ENCODE measurements around the gene ABCC5.

ABCC5 gene

DNA sequence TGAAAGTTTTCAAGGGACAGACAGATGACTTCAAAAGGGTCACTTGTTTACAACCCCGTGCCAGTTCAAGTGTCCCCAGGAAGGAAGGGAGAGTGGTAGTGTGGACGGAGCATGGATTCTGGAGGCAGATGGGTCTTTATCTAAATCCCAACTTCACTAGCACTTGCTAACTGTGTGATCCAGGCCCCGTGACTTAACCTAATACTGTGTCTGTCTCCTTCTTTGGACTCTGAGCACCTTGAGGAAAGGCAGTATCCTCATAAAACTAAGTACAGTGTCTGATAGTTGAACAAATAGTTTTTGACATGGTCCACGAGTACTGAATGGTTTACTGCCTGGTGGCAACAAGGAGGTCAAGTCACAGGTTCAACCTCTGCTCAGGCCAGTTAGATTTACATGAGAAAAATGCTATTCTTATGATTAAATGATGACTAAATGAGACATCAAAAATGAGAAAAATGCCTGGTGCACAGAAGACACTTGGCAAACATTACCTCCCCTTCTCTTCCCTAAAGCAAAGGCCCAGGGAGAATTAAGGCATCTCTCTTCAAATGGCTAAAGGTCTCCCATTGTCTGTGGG, 48.9 kb downstream of the ABCC5 start:
- ATAC-seq (no peak), DNase-seq (no peak)
- peaks cover 4% of the 10 kb centered on the region for H3K36me3 Mint-ChIP-seq (ENCODE audit: low read depth)
- H3K9me3 Mint-ChIP-seq = no peaks in the 10 kb centered on the region
- H3K27me3 Mint-ChIP-seq = no peaks in the 10 kb centered on the region
- no peak overlapping the region for H3K4me3 Mint-ChIP-seq
- no peaks in the 10 kb centered on the region for H3K4me1 Mint-ChIP-seq
- no peak overlapping the region for H3K27ac Mint-ChIP-seq

DNA sequence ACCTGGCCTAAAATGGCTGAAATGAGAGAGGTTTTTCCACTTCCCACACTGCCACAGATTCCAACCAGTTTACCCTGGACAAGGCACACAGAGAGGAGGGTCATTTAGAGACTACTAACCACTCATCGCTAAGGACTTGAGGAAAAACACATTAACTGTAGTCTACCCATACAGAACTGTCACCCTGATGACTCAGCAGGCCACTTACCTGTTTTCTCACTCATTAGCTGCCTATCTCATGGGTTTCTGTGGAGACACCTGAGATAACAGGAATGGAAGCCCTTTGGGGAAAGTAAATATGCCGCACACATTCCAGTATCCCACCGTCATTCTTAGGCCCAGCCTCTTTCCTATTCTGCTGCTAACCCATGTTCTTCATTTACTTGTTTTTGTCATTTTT, 50.0 kb downstream of the ABCC5 start:
- no peak overlapping the region for H3K27ac Mint-ChIP-seq
- peaks cover 4% of the 10 kb centered on the region for H3K36me3 Mint-ChIP-seq (ENCODE audit: low read depth)
- no peaks in the 10 kb centered on the region for H3K27me3 Mint-ChIP-seq

DNA sequence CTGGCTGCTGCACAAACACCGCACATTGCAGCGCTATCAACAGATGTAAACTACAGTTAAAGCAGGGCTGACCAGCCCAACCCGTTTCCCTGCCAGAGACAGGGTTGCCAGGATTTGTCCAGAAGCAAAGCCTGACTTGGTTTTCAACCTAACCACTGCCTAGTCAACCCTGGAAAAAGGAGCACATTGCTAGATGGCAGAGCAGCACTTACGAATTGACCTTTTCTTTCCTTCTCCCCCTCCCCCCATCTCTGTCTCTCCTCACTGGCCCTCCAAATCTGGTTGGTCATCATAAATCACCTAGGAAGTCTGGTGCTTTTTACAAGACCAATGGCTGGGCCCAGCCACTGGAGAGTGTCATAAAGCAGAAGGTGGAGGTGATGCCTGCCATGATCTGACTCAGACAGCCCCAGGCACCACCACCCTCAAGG, 51.3 kb downstream of the ABCC5 start:
- Mint-ChIP-seq H3K27ac (no peak overlapping the region), H3K9me3 (no peaks in the 10 kb centered on the region), H3K4me1 (no peaks in the 10 kb centered on the region), H3K36me3 (ENCODE audit: low read depth) (peaks cover 4% of the 10 kb centered on the region), H3K27me3 (no peaks in the 10 kb centered on the region), H3K4me3 (no peak overlapping the region)
- DNase-seq (no peak), ATAC-seq (no peak)

More for the DNA sequence above, 50.0 kb downstream of the ABCC5 start:
- H3K9me3 Mint-ChIP-seq = no peaks in the 10 kb centered on the region
- no peak for DNase-seq
- no peak for ATAC-seq
- H3K4me1 Mint-ChIP-seq = no peaks in the 10 kb centered on the region
- H3K4me3 Mint-ChIP-seq = no peak overlapping the region

DNA sequence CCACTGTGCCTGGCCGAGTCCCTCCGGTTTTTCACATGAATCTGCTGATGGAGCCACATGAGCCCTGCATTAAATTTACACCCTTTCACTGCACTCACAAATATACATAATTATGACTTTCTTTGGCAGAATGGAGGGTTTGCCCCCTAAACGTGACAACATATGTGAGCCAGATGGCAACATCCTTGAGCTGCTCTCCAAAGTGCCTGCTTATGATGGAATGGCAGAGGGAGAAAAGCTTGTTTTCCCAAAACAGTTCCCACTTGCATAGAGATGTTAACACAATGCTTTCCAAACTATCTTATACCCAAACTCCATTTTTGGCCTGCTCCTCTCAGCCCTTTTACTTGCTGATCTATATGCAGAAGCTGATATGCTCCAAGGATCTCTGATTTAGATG, 54.9 kb downstream of the ABCC5 start:
- H3K36me3 Mint-ChIP-seq (ENCODE audit: low read depth) = peaks cover 7% of the 10 kb centered on the region
- no peak for ATAC-seq
- no peak overlapping the region for H3K27ac Mint-ChIP-seq

DNA sequence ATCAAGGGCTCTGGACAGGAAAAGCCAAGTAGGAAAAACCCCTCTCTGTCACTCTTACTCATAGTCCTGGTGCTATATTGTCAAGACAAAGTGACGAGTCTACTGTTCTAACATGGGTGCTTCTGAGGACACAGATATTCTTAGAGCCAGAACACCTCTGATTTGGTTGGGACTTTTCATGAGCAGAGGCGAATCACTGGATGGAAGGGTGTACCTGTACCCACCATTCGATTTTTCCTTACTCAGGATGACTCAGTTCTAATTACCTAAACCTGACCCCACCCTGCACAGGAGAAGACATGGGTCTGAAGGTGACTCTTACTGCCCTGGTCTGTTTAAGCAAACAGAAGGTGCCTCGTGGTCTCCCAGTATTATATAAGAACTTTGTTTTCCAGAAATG, 58.5 kb downstream of the ABCC5 start:
- no peak for ATAC-seq
- no peak for DNase-seq
- H3K4me1 Mint-ChIP-seq = peaks cover 2% of the 10 kb centered on the region
- no peak overlapping the region for H3K4me3 Mint-ChIP-seq
- no peak overlapping the region for H3K27ac Mint-ChIP-seq
- no peaks in the 10 kb centered on the region for H3K9me3 Mint-ChIP-seq
- no peaks in the 10 kb centered on the region for H3K27me3 Mint-ChIP-seq
- peaks cover 7% of the 10 kb centered on the region for H3K36me3 Mint-ChIP-seq (ENCODE audit: low read depth)

More for the DNA sequence above, 54.9 kb downstream of the ABCC5 start:
- Mint-ChIP-seq H3K4me3 (no peak overlapping the region), H3K4me1 (peaks cover 2% of the 10 kb centered on the region), H3K27me3 (no peaks in the 10 kb centered on the region), H3K9me3 (no peaks in the 10 kb centered on the region)
- no peak for DNase-seq

DNA sequence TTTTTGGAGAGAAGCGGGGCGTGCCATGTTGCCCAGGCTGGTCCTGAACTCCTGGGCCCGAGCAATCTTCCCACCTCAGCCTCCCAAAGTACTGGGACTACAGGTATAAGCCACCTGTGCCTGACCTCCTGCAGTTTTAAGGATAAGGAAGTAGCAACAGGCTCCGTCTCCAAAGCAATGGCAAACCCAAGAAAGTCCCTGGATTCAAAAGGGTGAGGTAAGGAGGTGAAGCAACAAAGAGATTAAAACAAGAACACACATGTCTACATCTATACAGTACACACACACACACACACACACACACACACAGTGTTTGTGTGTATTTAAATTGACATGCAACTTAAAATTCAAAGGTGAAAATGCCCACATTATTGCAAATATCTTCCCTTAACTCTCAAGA, 58.9 kb downstream of the ABCC5 start:
- no peak overlapping the region for H3K4me3 Mint-ChIP-seq
- H3K27ac Mint-ChIP-seq = no peak overlapping the region
- ATAC-seq (no peak), DNase-seq (no peak)
- H3K4me1 Mint-ChIP-seq = peaks cover 2% of the 10 kb centered on the region
- no peaks in the 10 kb centered on the region for H3K27me3 Mint-ChIP-seq
- no peaks in the 10 kb centered on the region for H3K9me3 Mint-ChIP-seq
- H3K36me3 Mint-ChIP-seq (ENCODE audit: low read depth) = peaks cover 7% of the 10 kb centered on the region

DNA sequence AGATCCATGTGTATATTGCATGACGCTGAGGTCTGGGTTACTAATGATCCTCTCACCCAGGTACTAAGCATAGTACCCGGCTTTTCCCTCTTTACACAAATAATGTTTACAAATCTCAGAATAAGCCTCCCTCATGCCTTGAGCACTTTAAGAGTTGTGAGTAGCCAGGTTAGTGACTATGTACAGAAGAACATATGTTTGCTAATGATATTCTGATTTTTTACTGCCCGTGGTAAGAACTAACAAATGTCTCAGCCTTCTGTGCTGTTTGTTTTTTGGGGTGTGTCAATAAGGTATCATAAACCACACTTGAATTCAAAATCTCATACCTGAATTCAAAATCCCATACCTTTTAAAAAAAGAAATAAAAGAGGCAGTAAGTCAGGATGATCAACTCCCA, 59.5 kb downstream of the ABCC5 start:
- H3K27ac Mint-ChIP-seq = peak overlapping the region; percentile 7
- peaks cover 2% of the 10 kb centered on the region for H3K4me1 Mint-ChIP-seq
- ATAC-seq = no peak

DNA sequence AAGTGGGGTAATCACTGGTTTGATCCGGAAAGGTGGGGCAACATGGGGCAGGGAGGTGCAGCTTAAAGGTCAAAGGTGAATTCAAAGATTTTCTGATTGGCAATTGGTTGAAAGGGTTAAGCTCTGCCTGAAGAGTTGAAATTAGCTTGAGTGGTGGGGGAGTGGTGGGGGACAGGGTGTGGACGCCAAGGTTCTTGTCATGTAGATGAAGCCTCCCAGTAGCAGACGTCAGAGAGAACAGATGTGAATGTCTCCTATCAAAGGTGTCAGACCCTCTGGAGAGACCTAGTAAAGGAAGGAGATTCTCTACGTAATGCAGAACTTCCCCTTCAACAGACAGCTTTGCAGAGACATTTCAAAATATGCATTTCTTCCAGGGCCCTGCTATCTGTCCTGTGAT, 62.8 kb downstream of the ABCC5 start:
- Mint-ChIP-seq H3K4me1 (peaks cover 2% of the 10 kb centered on the region), H3K4me3 (no peak overlapping the region), H3K27ac (no peak overlapping the region), H3K27me3 (no peaks in the 10 kb centered on the region), H3K9me3 (no peaks in the 10 kb centered on the region), H3K36me3 (ENCODE audit: low read depth) (peaks cover 7% of the 10 kb centered on the region)
- DNase-seq = no peak
- no peak for ATAC-seq

More for the DNA sequence above, 59.5 kb downstream of the ABCC5 start:
- Mint-ChIP-seq H3K27me3 (no peaks in the 10 kb centered on the region), H3K9me3 (no peaks in the 10 kb centered on the region), H3K4me3 (no peak overlapping the region), H3K36me3 (ENCODE audit: low read depth) (peaks cover 7% of the 10 kb centered on the region)
- DNase-seq = no peak

DNA sequence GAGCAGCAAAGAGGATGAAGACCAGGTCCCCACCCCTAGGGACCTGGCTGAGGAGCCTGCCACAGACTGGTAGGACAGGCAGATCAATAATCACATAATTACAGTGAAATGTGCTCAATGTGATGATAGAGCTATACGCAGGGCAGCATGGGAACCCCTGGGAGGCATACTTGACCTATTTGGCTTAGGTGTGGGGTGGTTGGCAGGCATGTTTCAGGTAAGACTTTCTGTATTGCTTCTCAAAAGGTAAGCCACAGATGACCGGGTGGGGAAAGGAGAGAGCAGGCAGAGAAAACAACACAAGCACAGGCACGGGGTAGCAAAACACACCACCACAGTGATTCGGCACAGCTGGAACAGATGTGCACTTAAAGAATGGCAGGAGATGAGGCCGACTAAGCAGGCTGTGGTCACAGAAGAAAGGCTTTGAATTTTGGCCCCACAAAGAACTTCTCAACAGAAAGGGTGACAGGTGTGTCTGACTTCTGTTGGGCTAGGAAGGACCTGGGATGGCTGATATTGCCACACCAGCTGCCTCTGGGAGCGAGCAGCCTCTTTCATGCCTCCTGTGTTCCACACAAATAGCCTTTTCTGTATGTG, 64.1 kb downstream of the ABCC5 start:
- no peak for ATAC-seq
- H3K4me1 Mint-ChIP-seq = no peaks in the 10 kb centered on the region
- peaks cover 3% of the 10 kb centered on the region for H3K36me3 Mint-ChIP-seq (ENCODE audit: low read depth)
- H3K27ac Mint-ChIP-seq = no peak overlapping the region
- no peak overlapping the region for H3K4me3 Mint-ChIP-seq
- H3K27me3 Mint-ChIP-seq = no peaks in the 10 kb centered on the region
- H3K9me3 Mint-ChIP-seq = no peaks in the 10 kb centered on the region
- no peak for DNase-seq

DNA sequence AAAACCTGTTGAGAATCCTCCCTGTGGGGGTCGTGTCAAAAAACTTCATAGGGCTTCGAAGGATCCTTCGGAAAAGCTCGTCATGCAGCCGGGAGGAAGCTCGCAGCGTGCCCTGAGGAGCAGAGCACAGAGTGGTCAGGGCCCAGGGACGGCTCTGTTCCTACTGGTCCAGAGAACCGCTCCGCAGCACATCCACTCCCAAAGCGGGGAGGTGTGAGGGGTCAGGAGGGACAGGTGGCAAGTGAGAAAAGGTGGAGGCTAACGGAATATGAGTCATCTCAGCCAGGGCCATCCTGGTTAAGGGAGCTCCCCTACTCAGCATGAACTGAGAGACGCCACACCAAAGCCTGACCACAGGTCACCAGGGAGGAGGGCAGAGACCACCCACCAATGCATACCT, 66.2 kb downstream of the ABCC5 start:
- Mint-ChIP-seq H3K27ac (no peak overlapping the region), H3K4me1 (no peaks in the 10 kb centered on the region), H3K9me3 (no peaks in the 10 kb centered on the region), H3K27me3 (no peaks in the 10 kb centered on the region), H3K4me3 (no peak overlapping the region), H3K36me3 (ENCODE audit: low read depth) (peaks cover 1% of the 10 kb centered on the region)
- DNase-seq (no peak), ATAC-seq (no peak)

DNA sequence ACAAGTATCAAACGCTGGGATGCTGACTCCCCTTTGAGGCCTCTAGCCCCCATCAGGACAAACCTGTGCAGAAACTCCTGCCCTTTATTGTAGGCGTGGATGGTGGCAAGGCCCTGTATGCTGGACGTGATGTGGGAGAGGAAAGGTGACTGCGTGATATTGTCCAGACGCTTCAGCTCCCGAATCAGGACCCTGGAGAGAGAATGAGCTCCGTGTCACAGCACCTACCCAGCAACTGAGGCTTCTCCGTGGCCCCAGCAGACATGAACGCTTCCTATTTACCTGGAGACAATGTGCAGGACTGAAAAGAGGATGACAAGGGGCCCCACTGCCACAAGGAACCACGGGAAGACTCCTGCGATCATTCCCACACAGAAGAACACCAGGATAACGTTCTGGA, 68.0 kb downstream of the ABCC5 start:
- H3K27me3 Mint-ChIP-seq = no peaks in the 10 kb centered on the region
- H3K4me1 Mint-ChIP-seq = no peaks in the 10 kb centered on the region
- H3K4me3 Mint-ChIP-seq = no peak overlapping the region
- ATAC-seq (no peak), DNase-seq (no peak)
- H3K9me3 Mint-ChIP-seq = no peaks in the 10 kb centered on the region
- peaks cover 5% of the 10 kb centered on the region for H3K36me3 Mint-ChIP-seq (ENCODE audit: low read depth)
- H3K27ac Mint-ChIP-seq = no peak overlapping the region

DNA sequence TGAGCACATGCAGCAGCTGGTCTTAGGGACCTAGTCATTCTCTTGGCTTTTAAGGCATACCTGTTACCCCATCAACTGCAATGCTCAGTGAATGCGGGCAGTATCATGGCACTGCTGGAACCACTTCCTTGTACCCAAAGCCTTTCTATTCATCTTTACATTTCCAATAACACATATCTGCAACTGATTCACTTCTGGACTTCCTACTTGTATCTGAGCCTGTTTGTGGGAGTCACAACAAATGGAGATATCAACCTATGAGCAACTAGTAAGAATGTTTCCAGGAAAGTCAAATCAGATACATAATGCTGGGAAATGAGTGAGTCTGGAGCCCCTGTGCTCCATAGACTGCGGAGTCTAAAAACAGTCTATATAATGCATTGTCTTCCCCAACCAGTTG, 71.6 kb downstream of the ABCC5 start:
- ATAC-seq (no peak), DNase-seq (no peak)
- H3K4me1 Mint-ChIP-seq = no peaks in the 10 kb centered on the region
- no peak overlapping the region for H3K4me3 Mint-ChIP-seq
- no peak overlapping the region for H3K27ac Mint-ChIP-seq
- H3K9me3 Mint-ChIP-seq = no peaks in the 10 kb centered on the region
- H3K27me3 Mint-ChIP-seq = no peaks in the 10 kb centered on the region
- peaks cover 5% of the 10 kb centered on the region for H3K36me3 Mint-ChIP-seq (ENCODE audit: low read depth)

DNA sequence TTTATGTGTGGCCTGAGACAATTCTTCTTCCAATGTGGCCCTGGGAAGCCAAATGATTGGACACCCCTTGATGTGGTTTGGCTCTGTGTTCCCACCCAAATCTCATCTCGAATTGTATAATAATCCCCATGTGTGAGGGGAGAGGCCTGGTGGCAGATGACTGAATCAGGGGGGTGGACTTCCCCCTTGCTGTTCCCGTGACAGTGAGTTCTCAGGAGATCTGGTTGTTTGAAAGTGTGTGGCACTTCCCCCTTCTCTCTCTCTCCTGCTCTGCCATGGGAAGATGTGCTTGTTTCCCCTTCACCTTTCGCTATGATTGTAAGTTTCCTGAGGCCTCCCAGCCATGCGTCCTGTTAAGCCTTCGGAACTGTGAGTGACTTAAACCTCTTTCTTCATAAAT, 72.9 kb downstream of the ABCC5 start:
- H3K36me3 Mint-ChIP-seq (ENCODE audit: low read depth) = peaks cover 5% of the 10 kb centered on the region
- H3K27me3 Mint-ChIP-seq = no peaks in the 10 kb centered on the region
- H3K4me1 Mint-ChIP-seq = no peaks in the 10 kb centered on the region
- no peaks in the 10 kb centered on the region for H3K9me3 Mint-ChIP-seq
- H3K27ac Mint-ChIP-seq = no peak overlapping the region
- H3K4me3 Mint-ChIP-seq = no peak overlapping the region
- DNase-seq = no peak
- ATAC-seq = no peak

DNA sequence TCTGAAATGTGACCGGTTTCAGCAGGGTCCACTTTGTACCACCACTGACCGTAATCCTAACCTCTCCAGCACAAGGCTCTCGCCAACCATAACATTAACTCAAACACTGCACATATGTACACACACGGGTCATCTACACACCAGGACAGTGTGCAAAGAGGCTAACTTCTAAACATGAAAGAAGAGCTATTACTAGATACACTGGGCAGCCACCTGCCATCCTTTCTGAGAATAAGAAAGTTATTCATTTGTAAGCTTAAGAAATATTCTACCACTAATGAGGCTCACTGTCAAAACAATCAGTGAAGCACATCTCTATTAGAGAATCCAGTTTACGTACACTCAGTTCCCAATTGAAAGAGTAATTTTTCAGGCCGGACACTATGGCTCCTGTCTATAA, 73.9 kb downstream of the ABCC5 start:
- Mint-ChIP-seq H3K27ac (no peak overlapping the region), H3K36me3 (ENCODE audit: low read depth) (peaks cover 5% of the 10 kb centered on the region), H3K4me3 (no peak overlapping the region), H3K27me3 (no peaks in the 10 kb centered on the region), H3K9me3 (no peaks in the 10 kb centered on the region), H3K4me1 (no peaks in the 10 kb centered on the region)
- DNase-seq (no peak), ATAC-seq (no peak)

DNA sequence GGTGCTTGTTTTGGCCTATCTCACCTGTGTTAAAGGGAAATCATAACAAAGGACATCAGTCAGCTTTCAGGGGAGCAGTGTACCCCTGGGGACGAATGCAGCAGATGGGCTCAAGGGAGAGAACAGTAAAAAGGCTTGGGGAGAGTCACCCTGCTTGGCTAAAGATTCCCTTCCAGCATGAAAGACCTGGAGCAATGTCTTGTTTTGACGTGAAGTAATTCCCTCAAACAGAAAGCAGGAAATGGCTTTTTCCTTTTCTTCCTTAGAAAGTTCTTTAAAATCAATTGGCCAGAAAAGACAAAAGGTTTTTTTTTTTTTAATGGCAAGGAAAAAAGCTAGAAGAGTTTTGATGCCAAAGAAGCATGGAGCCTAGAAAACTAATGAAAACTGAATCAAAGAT, 76.5 kb downstream of the ABCC5 start:
- H3K27ac Mint-ChIP-seq = no peak overlapping the region
- H3K36me3 Mint-ChIP-seq (ENCODE audit: low read depth) = peaks cover 6% of the 10 kb centered on the region
- H3K4me3 Mint-ChIP-seq = no peak overlapping the region

More for the DNA sequence above, 76.5 kb downstream of the ABCC5 start:
- DNase-seq (no peak), ATAC-seq (no peak)
- Mint-ChIP-seq H3K4me1 (no peaks in the 10 kb centered on the region), H3K27me3 (no peaks in the 10 kb centered on the region), H3K9me3 (no peaks in the 10 kb centered on the region)

All from activated naive CD8-positive, alpha-beta T cell treated with anti-CD3 and anti-CD28 coated beads, Interleukin-2, amount 50 U/mL, for 24 hours (primary cell).